Activated CD4-positive, CD25-positive, alpha-beta regulatory T cell treated with anti-CD3 and anti-CD28 coated beads, Interleukin-2, amount 50 U/mL, for 24 hours (primary cell): ENCODE results near the gene GLI1.

Experiments used
- ATAC-seq, 2 donors: fragments of 150-1000 bp; cut with Tn5 transposase; one replicate each; pipeline ENCODE4 v1.10.0; 2021; ENCODE audit warnings: mild to moderate bottlenecking in 1 of 2, moderate library complexity in 1 of 2

GLI1 gene

GRCh38 chr12:57521525-57522010, 62.0 kb downstream of the GLI1 start:
- ATAC-seq, result no peak
